Heart left ventricle (tissue), 16 donors: ENCODE data around the gene LRRC32. TPM values are rescaled to one million over a fixed set of nuclear protein-coding genes. Genes with fewer than 3 reads are reported as not detected.

Source experiments
- ATAC-seq, 4 donors: fragments of 200-7000 bp; cut with Tn5 transposase; one replicate each; pipeline ENCODE4 v1.9.1; 2020 to 2022; ENCODE audit warnings: moderate library complexity in 4 of 4, mild to moderate bottlenecking in 3 of 4, moderate number of reproducible peaks in 1 of 4
- DNase-seq, 5 donors: peaks; one replicate each; pipeline ENCODE4 v3.0.0-alpha.2; 2020
- H3K27ac ChIP-seq, 12 donors: fragments of 200-600 bp; sonication (generic) in 4 of 12; one replicate each; pipeline versions ENCODE4 v1.5.0 to v1.8.0; 2016 to 2022; ENCODE audit warnings: mild to moderate bottlenecking in 2 of 12
- H3K27me3 ChIP-seq, 9 donors: fragments of 200-600 bp; sonication (generic) in 2 of 9; one replicate each; pipeline versions ENCODE4 v1.5.1 to v1.8.0; 2016 to 2022; ENCODE audit warnings: mild to moderate bottlenecking in 3 of 9
- H3K36me3 ChIP-seq, 9 donors: fragments of 200-600 bp; sonication (generic) in 2 of 9; one replicate each; pipeline versions ENCODE4 v1.5.0 to v1.8.0; 2018 to 2022; ENCODE audit warnings: mild to moderate bottlenecking in 2 of 9
- H3K4me1 ChIP-seq, 12 donors: fragments of 200-600 bp; sonication (generic) in 4 of 12; one replicate each; pipeline versions ENCODE4 v1.5.0 to v1.8.0; 2016 to 2022; ENCODE audit warnings: mild to moderate bottlenecking in 3 of 12
- H3K4me3 ChIP-seq, 12 donors: fragments of 200-600 bp; sonication (generic) in 4 of 12; one replicate each; pipeline versions ENCODE4 v1.5.0 to v1.8.0; 2017 to 2022; ENCODE audit warnings: mild to moderate bottlenecking in 9 of 12, moderate library complexity in 4 of 12
- H3K9me3 ChIP-seq, 12 donors: fragments of 200-600 bp; sonication (generic) in 4 of 12; one replicate each; pipeline versions ENCODE4 v1.5.0 to v1.8.0; 2016 to 2022; ENCODE audit warnings: mild to moderate bottlenecking in 1 of 12
- POLR2A ChIP-seq, 2 donors: fragments of 450-650 bp; IDR thresholded peaks; one replicate each; pipeline ENCODE4 v1.6.1; 2017; ENCODE audit warnings: antibody characterized with exemption in 2 of 2, mild to moderate bottlenecking in 2 of 2, moderate library complexity in 2 of 2
- WGBS, 4 donors: extraction: QIAGEN DNeasy Blood & Tissue Kit in 2 of 4; methylation state at CpG; one replicate each; pipeline versions ENCODE4 v1.1.5 to v1.1.7; 2013 to 2018; 5-methylcytosine and 5-hydroxymethylcytosine counted together
- intact Hi-C, 10 donors: fragments of 100-400 bp; cut with DNase I; formaldehyde crosslinking; loops; one replicate each; pipeline versions ENCODE4 v1.11.1 to v1.14.2; 2022
- polyA plus RNA-seq, 2 donors: library from polyadenylated mRNA; stranded (reverse); fragments of 200-250 nt; gene quantifications; one replicate each; pipeline ENCODE4 v1.2.3, GENCODE V29; 2013
- total RNA-seq, 9 donors: library from RNA; depleted of rRNA in 2 of 9; stranded (reverse); fragments of >200 nt in 2 of 9; fragmentation: NEBNext Ultra II Directional in 3 of 9; extraction: Animal tissue kit (Norgen Biotek cat#: 25700) in 3 of 9; gene quantifications; one replicate each; pipeline versions ENCODE4 v1.1.0 to v1.2.4, GENCODE V29; 2016 to 2023
- TF ChIP-seq, protein P1 (sequence below), 12 donors: fragments of 200-600 bp; sonication (generic) in 4 of 12; IDR thresholded peaks; one replicate each; pipeline versions ENCODE4 v1.5.0 to v1.8.0; 2018 to 2022; ENCODE audit warnings: antibody characterized with exemption in 12 of 12, mild to moderate bottlenecking in 5 of 12
- donor health status: ischemic (EF 13 %, LVEDD 7.1; RV severe dilation, severe dysfunction).
- donor health status: healthy with polysubstance abuse.
- donor health status: DM: no; HTN: yes; CAD: no.
- donor health status: DM: no; HTN: no; CAD: no.
- donor health status: ischemic (EF 25% LVEDD 6.9; RV normal size, moderate dysfunction).
- donor health status: ischemic (EF 25% LVEDD 5.7; RV mildly dilated, moderate dysfunction).
- donor health status: healthy.
- donor health status: DM: yes; HTN: yes; CAD: no.
- donor health status: ischemic (EF 35%, LVEDD 5.7; RV mildly dilated, moderate dysfunction).
- donor health status: nonischemic (EF 11% LVEDD 7.7; RV severe dilation, severe dysfunction).
- donor health status: DM: yes; HTN: yes; CAD: no.
- donor health status: PGD.
- donor health status: ischemic (EF 29% LVEDD 5.4; RV normal size, mild dysfunction).
- donor health status: nonischemic (EF 23%, LVEDD 6.1; RV moderate dilation, normal function).

Gene LRRC32
- total and polyA plus RNA-seq, 11 donors, result 20.1 to 79.0 (median 44.6) TPM

DNA sequence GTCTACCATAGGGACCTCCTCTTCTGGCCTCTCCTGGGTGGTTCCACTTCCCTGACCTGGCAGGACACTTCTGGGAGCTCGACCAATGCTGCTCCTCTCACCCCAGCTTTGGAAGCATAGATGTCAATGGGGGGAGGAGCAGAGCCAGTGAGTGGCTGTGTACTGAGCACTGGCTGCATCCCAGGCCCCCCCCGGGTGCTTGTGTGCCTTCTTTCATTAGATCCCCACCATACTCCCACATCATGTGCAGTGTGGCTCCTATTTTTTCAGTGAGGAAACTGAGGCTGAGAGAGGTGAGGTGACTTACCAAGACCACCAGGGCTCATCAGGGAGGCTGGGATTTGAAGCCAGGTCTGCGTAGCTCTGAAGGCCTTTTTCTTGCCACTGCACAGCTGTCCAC, 44.3 kb downstream of the LRRC32 start:
- no peak for TF ChIP-seq POLR2A (IDR thresholded peaks at IDR 0.05)
- TF ChIP-seq, protein P1, sequence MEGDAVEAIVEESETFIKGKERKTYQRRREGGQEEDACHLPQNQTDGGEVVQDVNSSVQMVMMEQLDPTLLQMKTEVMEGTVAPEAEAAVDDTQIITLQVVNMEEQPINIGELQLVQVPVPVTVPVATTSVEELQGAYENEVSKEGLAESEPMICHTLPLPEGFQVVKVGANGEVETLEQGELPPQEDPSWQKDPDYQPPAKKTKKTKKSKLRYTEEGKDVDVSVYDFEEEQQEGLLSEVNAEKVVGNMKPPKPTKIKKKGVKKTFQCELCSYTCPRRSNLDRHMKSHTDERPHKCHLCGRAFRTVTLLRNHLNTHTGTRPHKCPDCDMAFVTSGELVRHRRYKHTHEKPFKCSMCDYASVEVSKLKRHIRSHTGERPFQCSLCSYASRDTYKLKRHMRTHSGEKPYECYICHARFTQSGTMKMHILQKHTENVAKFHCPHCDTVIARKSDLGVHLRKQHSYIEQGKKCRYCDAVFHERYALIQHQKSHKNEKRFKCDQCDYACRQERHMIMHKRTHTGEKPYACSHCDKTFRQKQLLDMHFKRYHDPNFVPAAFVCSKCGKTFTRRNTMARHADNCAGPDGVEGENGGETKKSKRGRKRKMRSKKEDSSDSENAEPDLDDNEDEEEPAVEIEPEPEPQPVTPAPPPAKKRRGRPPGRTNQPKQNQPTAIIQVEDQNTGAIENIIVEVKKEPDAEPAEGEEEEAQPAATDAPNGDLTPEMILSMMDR (IDR thresholded peaks at IDR 0.05), result no peak
- DNase-seq (no peak), ATAC-seq (no peak)
- Histone ChIP-seq H3K27ac (no peak overlapping the region), H3K36me3 (no peaks in the 10 kb centered on the region), H3K4me3 (no peak overlapping the region), H3K27me3 (no peaks in the 10 kb centered on the region), H3K9me3 (peaks cover 0 to 12% (median 7%) of the 10 kb centered on the region in 12 donors), H3K4me1 (peaks cover 0 to 47% (median 22%) of the 10 kb centered on the region in 12 donors)
- 91 to 100% (median 96%) methylated on average over 2 to 3 of the region's 3 CpGs for WGBS, 4 donors
- intact Hi-C loops, result no loop called here

DNA sequence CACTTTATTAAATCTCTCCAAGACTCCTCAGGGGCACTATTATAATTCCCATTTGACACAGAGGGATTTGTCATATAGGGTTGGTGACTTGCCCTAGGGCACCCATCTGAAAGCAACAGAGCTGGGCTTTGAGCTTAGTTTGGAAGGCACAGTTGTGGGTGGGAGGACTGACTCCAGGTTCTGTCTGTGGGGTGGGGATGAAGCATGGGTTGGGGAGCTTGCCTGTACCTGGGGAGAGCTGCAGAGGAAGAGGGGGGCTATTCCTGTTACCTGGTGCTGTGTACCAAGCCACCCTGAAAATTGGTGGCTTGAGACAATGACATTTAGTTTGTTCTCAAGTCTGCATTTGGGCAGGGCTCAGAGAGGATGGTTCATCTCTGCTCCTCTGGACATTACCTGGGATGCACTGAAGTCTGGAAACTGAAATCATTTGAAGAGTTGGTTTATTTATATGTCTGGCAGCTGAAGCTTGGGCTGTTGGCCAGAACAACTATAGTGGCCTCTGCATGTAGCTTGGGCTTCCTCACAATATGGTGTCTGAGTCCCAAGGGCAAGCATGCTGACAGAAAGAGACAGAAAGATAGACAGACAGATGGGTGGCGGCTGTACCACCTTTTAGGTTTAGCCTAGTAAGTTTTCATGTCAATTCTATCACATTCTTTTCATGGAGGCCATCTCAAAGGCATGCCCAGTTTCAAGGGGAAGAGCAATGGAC, 44.9 kb downstream of the LRRC32 start:
- H3K4me3 ChIP-seq, result no peak overlapping the region
- intact Hi-C loops, result no loop called here
- no peaks in the 10 kb centered on the region for H3K36me3 ChIP-seq
- H3K4me1 ChIP-seq, result peaks cover 0 to 42% (median 17%) of the 10 kb centered on the region in 12 donors
- H3K9me3 ChIP-seq, result peaks cover 0 to 12% (median 7%) of the 10 kb centered on the region in 12 donors
- WGBS, 4 donors, result 96 to 100% (median 100%) methylated on average over 1 of the region's 1 CpG
- TF ChIP-seq, protein P1 (IDR thresholded peaks at IDR 0.05), result no peak
- TF ChIP-seq POLR2A (IDR thresholded peaks at IDR 0.05), result no peak
- DNase-seq (no peak), ATAC-seq (no peak)
- no peak overlapping the region for H3K27ac ChIP-seq
- no peaks in the 10 kb centered on the region for H3K27me3 ChIP-seq

DNA sequence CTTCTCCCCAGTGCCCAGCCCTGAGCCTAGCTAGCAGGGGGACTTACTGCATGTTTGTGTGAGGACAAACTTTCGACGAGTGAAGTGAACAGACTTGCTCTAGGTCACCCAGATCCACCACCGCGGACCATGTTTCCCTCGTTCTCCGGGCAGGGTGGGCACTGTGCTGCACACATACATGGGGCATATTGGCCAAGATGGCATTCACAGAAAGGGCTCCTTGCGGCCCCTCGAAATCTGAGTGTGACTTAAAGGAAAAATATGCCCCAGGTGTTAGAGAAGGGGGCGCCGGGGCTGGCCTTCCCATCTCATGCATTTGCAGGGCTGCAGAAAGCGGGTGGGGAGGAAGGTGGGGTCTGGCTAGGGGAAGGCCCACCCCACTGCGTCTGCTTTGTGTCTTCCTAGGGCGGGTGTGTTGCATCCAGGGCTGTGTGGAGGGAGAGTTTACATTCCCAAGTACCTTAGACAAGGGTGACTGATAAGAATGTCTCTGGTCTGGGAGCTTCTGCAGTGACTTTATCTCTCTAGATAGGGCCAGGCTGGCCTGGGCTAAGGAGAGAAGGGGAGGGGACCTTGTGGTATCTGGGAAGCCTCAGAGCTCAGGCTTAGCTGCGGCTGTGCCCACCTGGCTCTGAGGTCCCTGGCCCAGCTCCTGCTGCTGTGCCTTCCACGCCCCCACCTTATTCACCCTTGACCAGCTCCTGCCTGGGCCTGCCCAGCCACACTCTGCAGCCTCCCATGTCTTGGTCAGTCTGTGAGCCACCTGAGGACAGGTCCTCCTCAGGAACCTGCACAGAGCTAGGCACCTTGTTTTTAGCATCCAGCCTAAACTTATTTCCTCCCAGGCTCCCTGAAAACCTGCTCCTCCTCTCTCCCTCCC, 45.8 kb downstream of the LRRC32 start:
- TF ChIP-seq, protein P1 (IDR thresholded peaks at IDR 0.05), result no peak
- no peak for TF ChIP-seq POLR2A (IDR thresholded peaks at IDR 0.05)
- peaks cover 0 to 33% (median 8%) of the 10 kb centered on the region in 12 donors for H3K4me1 ChIP-seq
- H3K9me3 ChIP-seq, result peaks cover 0 to 12% (median 7%) of the 10 kb centered on the region in 12 donors
- H3K27me3 ChIP-seq, result no peaks in the 10 kb centered on the region
- 76 to 84% (median 79%) methylated on average over 15 of the region's 15 CpGs for WGBS, 4 donors
- DNase-seq (no peak), ATAC-seq (no peak)
- H3K27ac ChIP-seq, result no peak overlapping the region
- no peak overlapping the region for H3K4me3 ChIP-seq
- intact Hi-C loops, result no loop called here
- no peaks in the 10 kb centered on the region for H3K36me3 ChIP-seq

DNA sequence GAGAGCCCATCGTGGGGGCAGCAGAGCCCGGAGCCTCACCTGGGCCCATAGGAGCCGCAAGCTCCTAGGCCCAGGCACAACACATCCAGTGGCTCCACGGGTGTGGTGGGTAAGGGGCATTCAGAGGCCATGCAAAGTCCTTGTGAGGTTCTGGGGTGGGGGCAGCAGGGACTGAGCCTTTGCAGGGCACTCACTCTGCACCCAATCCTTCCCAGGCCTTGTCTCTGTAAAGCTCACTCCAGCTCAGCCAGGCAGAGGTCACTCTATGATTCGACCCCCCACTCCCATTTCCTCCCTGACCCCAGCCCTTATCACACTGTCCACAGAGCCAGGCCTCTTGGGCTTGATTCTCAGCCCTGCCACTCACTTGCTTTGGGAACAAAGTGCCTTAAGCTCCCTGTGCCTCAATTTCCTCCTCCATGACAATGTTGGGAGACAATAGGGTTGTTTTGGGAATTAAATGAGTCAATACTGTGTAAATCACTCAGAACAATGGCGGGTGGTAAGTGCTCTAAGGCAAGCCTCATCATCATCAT, 46.6 kb downstream of the LRRC32 start:
- no peaks in the 10 kb centered on the region for H3K36me3 ChIP-seq
- H3K9me3 ChIP-seq, result peaks cover 0 to 14% (median 7%) of the 10 kb centered on the region in 12 donors
- H3K4me1 ChIP-seq, result peaks cover 0 to 25% (median 2%) of the 10 kb centered on the region in 12 donors
- no peak for TF ChIP-seq POLR2A (IDR thresholded peaks at IDR 0.05)
- TF ChIP-seq, protein P1 (IDR thresholded peaks at IDR 0.05), result no peak
- H3K27ac ChIP-seq, result no peak overlapping the region
- intact Hi-C loops, result no loop called here
- WGBS, 4 donors, result 79 to 88% (median 84%) methylated on average over 6 of the region's 6 CpGs
- no peak overlapping the region for H3K4me3 ChIP-seq
- no peaks in the 10 kb centered on the region for H3K27me3 ChIP-seq
- ATAC-seq (no peak), DNase-seq (no peak)
